HG03103 (cell line): ENCODE results near the gene NTF3.

Experiments used
- ATAC-seq: cut with Tn5 transposase; IDR thresholded peaks from one replicate; pipeline ENCODE4 v1.9.1; 2021; ENCODE audit warnings: low read depth; ENCODE audit not compliant: unreplicated experiment

The NTF3 gene

GRCh38 chr12:5484426-5484825 lies 52.5 kb downstream of the NTF3 start:
- no peak for ATAC-seq

- ATAC-seq = no peak
These were observed 53.5 kb downstream of the NTF3 start for GRCh38 chr12:5485454-5485853.

GRCh38 chr12:5487076-5487475 lies 55.2 kb downstream of the NTF3 start:
- ATAC-seq = no peak

GRCh38 chr12:5487948-5488625 lies 56.2 kb downstream of the NTF3 start:
- ATAC-seq = no peak

GRCh38 chr12:5488626-5488955 lies 56.7 kb downstream of the NTF3 start:
- ATAC-seq = no peak

GRCh38 chr12:5489017-5489416 lies 57.1 kb downstream of the NTF3 start:
- no peak for ATAC-seq

- no peak for ATAC-seq
These were observed 58.0 kb downstream of the NTF3 start for GRCh38 chr12:5489760-5490406.

- no peak for ATAC-seq
These were observed 60.7 kb downstream of the NTF3 start for GRCh38 chr12:5492562-5492961.

GRCh38 chr12:5493018-5493417 lies 61.1 kb downstream of the NTF3 start:
- ATAC-seq = no peak

GRCh38 chr12:5494343-5494742 lies 62.4 kb downstream of the NTF3 start:
- ATAC-seq = no peak

GRCh38 chr12:5497329-5498053 lies 65.6 kb downstream of the NTF3 start:
- ATAC-seq = no peak

GRCh38 chr12:5498076-5498475 lies 66.2 kb downstream of the NTF3 start:
- ATAC-seq = no peak

- ATAC-seq = no peak
These were observed 66.9 kb downstream of the NTF3 start for GRCh38 chr12:5498806-5499205.

GRCh38 chr12:5499566-5500330 lies 67.8 kb downstream of the NTF3 start:
- ATAC-seq = no peak

GRCh38 chr12:5500331-5500659 lies 68.4 kb downstream of the NTF3 start:
- ATAC-seq = no peak

- no peak for ATAC-seq
These were observed 71.9 kb downstream of the NTF3 start for GRCh38 chr12:5503774-5504173.

GRCh38 chr12:5505116-5505515 lies 73.2 kb downstream of the NTF3 start:
- no peak for ATAC-seq

GRCh38 chr12:5505751-5506150 lies 73.8 kb downstream of the NTF3 start:
- ATAC-seq = no peak

- no peak for ATAC-seq
These were observed 74.4 kb downstream of the NTF3 start for GRCh38 chr12:5506295-5506694.

GRCh38 chr12:5506821-5507231 lies 74.9 kb downstream of the NTF3 start:
- no peak for ATAC-seq

- no peak for ATAC-seq
These were observed 75.6 kb downstream of the NTF3 start for GRCh38 chr12:5507401-5507935.
